Endothelial cell (in vitro differentiated cells): Measurements from ENCODE around the gene PRKCZ. TPM values are rescaled to one million over a fixed set of nuclear protein-coding genes. Genes with fewer than 3 reads are reported as not detected.
A peak's percentile ranks its signal among the peaks of the same experiment; 100 is the strongest.

ENCODE experiments used
- DNase-seq: peaks from one replicate; pipeline ENCODE4 v3.0.0; 2021; ENCODE audit warnings: low spot score
- H3K27ac Mint-ChIP-seq: one replicate; pipeline ENCODE4 v1.8.0; 2021; ENCODE audit warnings: mixed read lengths, inconsistent platforms; ENCODE audit not compliant: unreplicated experiment
- H3K27me3 Mint-ChIP-seq: one replicate; pipeline ENCODE4 v1.8.0; 2021; ENCODE audit warnings: mild to moderate bottlenecking, moderate library complexity, mixed read lengths, inconsistent platforms; ENCODE audit not compliant: unreplicated experiment
- H3K36me3 Mint-ChIP-seq: one replicate; pipeline ENCODE4 v1.8.0; 2021; ENCODE audit warnings: mild to moderate bottlenecking, low read depth, mixed read lengths, inconsistent platforms; ENCODE audit not compliant: unreplicated experiment
- H3K4me1 Mint-ChIP-seq: one replicate; pipeline ENCODE4 v1.8.0; 2021; ENCODE audit warnings: mild to moderate bottlenecking, mixed read lengths, inconsistent platforms; ENCODE audit not compliant: unreplicated experiment
- H3K4me3 Mint-ChIP-seq: one replicate; pipeline ENCODE4 v1.8.0; 2021; ENCODE audit warnings: mild to moderate bottlenecking, mixed read lengths, inconsistent platforms; ENCODE audit not compliant: unreplicated experiment
- H3K9me3 Mint-ChIP-seq: one replicate; pipeline ENCODE4 v1.8.0; 2021; ENCODE audit warnings: mixed read lengths, inconsistent platforms; ENCODE audit not compliant: unreplicated experiment
- CTCF ChIP-seq: fragments of 200-600 bp; sonication (generic); IDR thresholded peaks from one replicate; pipeline ENCODE4 v1.5.0; 2021; ENCODE audit warnings: antibody characterized with exemption; ENCODE audit not compliant: unreplicated experiment
- total RNA-seq: library from RNA; stranded (reverse); fragmentation: NEBNext Ultra II Directional; extraction: Animal tissue kit (Norgen Biotek cat#: 25700); gene quantifications from one replicate; pipeline ENCODE4 v1.2.1, GENCODE V29; 2021; ENCODE audit not compliant: unreplicated experiment

The PRKCZ gene
- total RNA-seq, 1 donor from 2014 or later, result 23.1 TPM

- Mint-ChIP-seq H3K27ac (no peak overlapping the region), H3K27me3 (peaks cover 13% of the 10 kb centered on the region), H3K4me1 (no peaks in the 10 kb centered on the region), H3K4me3 (no peak overlapping the region), H3K9me3 (peaks cover 6% of the 10 kb centered on the region), H3K36me3 (peaks cover 28% of the 10 kb centered on the region)
- no peak for TF ChIP-seq CTCF
- no peak for DNase-seq
These were observed 24.9 kb downstream of the PRKCZ start for GRCh38 chr1:2074944-2075740.

- Mint-ChIP-seq H3K27ac (no peak overlapping the region), H3K9me3 (peaks cover 6% of the 10 kb centered on the region), H3K36me3 (peaks cover 34% of the 10 kb centered on the region), H3K27me3 (peaks cover 14% of the 10 kb centered on the region), H3K4me3 (peak overlapping the region; percentile 61), H3K4me1 (no peaks in the 10 kb centered on the region)
- DNase-seq, result no peak
- TF ChIP-seq CTCF, result no peak
These were observed 26.6 kb downstream of the PRKCZ start for GRCh38 chr1:2076826-2077225.

- Mint-ChIP-seq H3K4me1 (no peaks in the 10 kb centered on the region), H3K27ac (no peak overlapping the region), H3K36me3 (peaks cover 33% of the 10 kb centered on the region), H3K27me3 (peaks cover 12% of the 10 kb centered on the region), H3K9me3 (peaks cover 6% of the 10 kb centered on the region), H3K4me3 (peak overlapping the region; percentile 77)
- DNase-seq, result no peak
- TF ChIP-seq CTCF, result no peak
These were observed 28.0 kb downstream of the PRKCZ start for GRCh38 chr1:2078170-2078569.

DNA sequence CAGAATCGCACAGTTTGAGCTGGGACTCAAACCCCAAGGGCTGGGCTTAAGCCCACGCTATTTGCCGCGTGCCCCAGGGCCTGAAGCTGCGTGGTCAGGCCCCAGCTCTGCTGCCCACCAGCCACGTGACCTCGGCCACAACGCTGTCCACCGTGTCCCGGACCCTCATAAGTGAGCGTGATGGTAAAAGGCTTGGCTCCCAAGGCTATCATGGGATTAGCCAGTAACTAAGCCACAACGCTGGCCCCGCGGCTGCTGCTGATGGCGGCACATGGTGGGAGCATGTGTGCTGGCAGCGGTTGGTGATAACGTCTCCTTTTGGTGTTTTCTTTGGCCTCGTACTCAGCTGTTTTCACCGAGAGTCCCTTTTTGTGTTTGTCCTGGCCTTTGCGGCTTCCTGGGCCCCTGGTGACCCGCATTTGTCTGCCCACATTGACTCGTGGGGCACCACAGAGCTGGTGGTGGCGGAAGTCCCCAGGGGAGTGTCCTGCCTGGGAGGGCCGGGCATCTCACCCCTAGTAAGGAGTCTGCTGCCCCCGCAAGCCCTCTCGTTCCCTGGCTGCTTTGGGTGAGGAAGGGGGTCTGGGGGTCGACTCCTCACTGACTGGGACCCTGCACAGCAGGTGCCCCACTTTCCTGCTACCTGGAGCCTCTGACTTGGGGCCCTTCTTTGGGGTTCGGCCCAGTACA, 29.3 kb downstream of the PRKCZ start:
- Mint-ChIP-seq H3K27ac (no peak overlapping the region), H3K9me3 (peaks cover 6% of the 10 kb centered on the region)

More for the DNA sequence above, 29.3 kb downstream of the PRKCZ start:
- H3K4me1 Mint-ChIP-seq, result no peaks in the 10 kb centered on the region
- peaks cover 33% of the 10 kb centered on the region for H3K36me3 Mint-ChIP-seq
- no peak for TF ChIP-seq CTCF
- DNase-seq, result no peak
- peaks cover 11% of the 10 kb centered on the region for H3K27me3 Mint-ChIP-seq
- no peak overlapping the region for H3K4me3 Mint-ChIP-seq
